ENCODE measurements around the gene RET.

DNA sequence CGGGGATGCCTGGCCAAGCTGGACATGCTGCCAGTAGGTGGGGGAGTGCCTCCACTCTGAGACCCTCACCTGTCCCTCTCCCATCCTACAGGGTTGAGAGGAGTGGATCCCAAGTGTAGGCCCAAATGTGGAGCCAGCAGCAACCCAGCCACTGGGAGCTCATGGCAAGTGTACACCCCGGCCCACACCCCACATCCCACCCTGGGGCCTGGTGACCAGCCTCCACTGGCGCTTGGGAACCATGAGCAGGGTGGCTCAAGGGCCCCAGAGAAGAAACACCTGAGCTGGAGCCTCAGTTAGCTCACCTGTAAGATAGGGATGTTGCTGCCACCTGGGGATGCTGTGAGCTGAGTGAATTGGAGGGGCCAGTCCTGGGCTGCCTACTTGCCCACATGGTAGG, 10.4 kb upstream of the RET start:
- TF ChIP-seq, protein P1, sequence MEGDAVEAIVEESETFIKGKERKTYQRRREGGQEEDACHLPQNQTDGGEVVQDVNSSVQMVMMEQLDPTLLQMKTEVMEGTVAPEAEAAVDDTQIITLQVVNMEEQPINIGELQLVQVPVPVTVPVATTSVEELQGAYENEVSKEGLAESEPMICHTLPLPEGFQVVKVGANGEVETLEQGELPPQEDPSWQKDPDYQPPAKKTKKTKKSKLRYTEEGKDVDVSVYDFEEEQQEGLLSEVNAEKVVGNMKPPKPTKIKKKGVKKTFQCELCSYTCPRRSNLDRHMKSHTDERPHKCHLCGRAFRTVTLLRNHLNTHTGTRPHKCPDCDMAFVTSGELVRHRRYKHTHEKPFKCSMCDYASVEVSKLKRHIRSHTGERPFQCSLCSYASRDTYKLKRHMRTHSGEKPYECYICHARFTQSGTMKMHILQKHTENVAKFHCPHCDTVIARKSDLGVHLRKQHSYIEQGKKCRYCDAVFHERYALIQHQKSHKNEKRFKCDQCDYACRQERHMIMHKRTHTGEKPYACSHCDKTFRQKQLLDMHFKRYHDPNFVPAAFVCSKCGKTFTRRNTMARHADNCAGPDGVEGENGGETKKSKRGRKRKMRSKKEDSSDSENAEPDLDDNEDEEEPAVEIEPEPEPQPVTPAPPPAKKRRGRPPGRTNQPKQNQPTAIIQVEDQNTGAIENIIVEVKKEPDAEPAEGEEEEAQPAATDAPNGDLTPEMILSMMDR (IDR thresholded peaks at IDR 0.05): no peak
- TF ChIP-seq, protein P2, sequence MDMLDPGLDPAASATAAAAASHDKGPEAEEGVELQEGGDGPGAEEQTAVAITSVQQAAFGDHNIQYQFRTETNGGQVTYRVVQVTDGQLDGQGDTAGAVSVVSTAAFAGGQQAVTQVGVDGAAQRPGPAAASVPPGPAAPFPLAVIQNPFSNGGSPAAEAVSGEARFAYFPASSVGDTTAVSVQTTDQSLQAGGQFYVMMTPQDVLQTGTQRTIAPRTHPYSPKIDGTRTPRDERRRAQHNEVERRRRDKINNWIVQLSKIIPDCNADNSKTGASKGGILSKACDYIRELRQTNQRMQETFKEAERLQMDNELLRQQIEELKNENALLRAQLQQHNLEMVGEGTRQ (CRISPR knock-in tag; IDR thresholded peaks at IDR 0.05): no peak
- TF ChIP-seq ESRRA (CRISPR knock-in tag; IDR thresholded peaks at IDR 0.05; ENCODE audit: borderline replicate concordance) (no peak), NR1H2 (CRISPR knock-in tag; IDR thresholded peaks at IDR 0.05) (no peak), CREB1 (CRISPR knock-in tag; IDR thresholded peaks at IDR 0.05) (no peak), FOXP1 (CRISPR knock-in tag; IDR thresholded peaks at IDR 0.05; ENCODE audit: borderline replicate concordance) (no peak), JUN (CRISPR knock-in tag; IDR thresholded peaks at IDR 0.05) (no peak), KAT7 (CRISPR knock-in tag; IDR thresholded peaks at IDR 0.05; ENCODE audit: borderline replicate concordance) (no peak)
- TF ChIP-seq, protein P3, sequence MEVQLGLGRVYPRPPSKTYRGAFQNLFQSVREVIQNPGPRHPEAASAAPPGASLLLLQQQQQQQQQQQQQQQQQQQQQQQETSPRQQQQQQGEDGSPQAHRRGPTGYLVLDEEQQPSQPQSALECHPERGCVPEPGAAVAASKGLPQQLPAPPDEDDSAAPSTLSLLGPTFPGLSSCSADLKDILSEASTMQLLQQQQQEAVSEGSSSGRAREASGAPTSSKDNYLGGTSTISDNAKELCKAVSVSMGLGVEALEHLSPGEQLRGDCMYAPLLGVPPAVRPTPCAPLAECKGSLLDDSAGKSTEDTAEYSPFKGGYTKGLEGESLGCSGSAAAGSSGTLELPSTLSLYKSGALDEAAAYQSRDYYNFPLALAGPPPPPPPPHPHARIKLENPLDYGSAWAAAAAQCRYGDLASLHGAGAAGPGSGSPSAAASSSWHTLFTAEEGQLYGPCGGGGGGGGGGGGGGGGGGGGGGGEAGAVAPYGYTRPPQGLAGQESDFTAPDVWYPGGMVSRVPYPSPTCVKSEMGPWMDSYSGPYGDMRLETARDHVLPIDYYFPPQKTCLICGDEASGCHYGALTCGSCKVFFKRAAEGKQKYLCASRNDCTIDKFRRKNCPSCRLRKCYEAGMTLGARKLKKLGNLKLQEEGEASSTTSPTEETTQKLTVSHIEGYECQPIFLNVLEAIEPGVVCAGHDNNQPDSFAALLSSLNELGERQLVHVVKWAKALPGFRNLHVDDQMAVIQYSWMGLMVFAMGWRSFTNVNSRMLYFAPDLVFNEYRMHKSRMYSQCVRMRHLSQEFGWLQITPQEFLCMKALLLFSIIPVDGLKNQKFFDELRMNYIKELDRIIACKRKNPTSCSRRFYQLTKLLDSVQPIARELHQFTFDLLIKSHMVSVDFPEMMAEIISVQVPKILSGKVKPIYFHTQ (CRISPR knock-in tag; IDR thresholded peaks at IDR 0.05): no peak
- TF ChIP-seq, protein P4, sequence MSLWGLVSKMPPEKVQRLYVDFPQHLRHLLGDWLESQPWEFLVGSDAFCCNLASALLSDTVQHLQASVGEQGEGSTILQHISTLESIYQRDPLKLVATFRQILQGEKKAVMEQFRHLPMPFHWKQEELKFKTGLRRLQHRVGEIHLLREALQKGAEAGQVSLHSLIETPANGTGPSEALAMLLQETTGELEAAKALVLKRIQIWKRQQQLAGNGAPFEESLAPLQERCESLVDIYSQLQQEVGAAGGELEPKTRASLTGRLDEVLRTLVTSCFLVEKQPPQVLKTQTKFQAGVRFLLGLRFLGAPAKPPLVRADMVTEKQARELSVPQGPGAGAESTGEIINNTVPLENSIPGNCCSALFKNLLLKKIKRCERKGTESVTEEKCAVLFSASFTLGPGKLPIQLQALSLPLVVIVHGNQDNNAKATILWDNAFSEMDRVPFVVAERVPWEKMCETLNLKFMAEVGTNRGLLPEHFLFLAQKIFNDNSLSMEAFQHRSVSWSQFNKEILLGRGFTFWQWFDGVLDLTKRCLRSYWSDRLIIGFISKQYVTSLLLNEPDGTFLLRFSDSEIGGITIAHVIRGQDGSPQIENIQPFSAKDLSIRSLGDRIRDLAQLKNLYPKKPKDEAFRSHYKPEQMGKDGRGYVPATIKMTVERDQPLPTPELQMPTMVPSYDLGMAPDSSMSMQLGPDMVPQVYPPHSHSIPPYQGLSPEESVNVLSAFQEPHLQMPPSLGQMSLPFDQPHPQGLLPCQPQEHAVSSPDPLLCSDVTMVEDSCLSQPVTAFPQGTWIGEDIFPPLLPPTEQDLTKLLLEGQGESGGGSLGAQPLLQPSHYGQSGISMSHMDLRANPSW (CRISPR knock-in tag; conservative IDR thresholded peaks at IDR 0.05; ENCODE audit: low read depth): no peak
